Stimulated activated CD8-positive, alpha-beta memory T cell treated with anti-CD3 and anti-CD28 coated beads, Interleukin-4, amount 100 ng/mL, for 1 hour (primary cell): ENCODE data around the gene AP4S1.

Experiments
- DNase-seq, 2 donors: peaks; one replicate each; pipeline ENCODE4 v3.0.0-alpha.2; 2020; ENCODE audit warnings: low read depth in 2 of 2, low spot score in 1 of 2

AP4S1 gene

GRCh38 chr14:31137214-31137889, 111.9 kb downstream of the AP4S1 start:
- no peak for DNase-seq

GRCh38 chr14:31138301-31138700, 112.9 kb downstream of the AP4S1 start:
- DNase-seq: no peak

GRCh38 chr14:31139301-31139847, 113.9 kb downstream of the AP4S1 start:
- no peak for DNase-seq

- DNase-seq: no peak
Measured at GRCh38 chr14:31142455-31143087, 117.1 kb downstream of the AP4S1 start.
